Bronchial epithelial cell (primary cell): ENCODE measurements around the gene UPF1. TPM values are rescaled to one million over a fixed set of nuclear protein-coding genes. Genes with fewer than 3 reads are reported as not detected.

Experiments
- DNase-seq: peaks from one replicate; pipeline ENCODE4 v3.0.0-alpha.2; 2010; ENCODE audit warnings: low read depth
- FAIRE-seq: peaks from 2 replicates; lab custom pipeline; 2011; peaks lifted over from hg19 to GRCh38; lab: Jason Lieb, UNC
- H3K27me3 ChIP-seq: 2 replicates; pipeline ENCODE4 v1.5.1; 2011; ENCODE audit warnings: low read length; ENCODE audit not compliant: control insufficient read depth, insufficient read depth
- H3K36me3 ChIP-seq: 2 replicates; pipeline ENCODE4 v1.5.1; 2011; ENCODE audit warnings: low read length; ENCODE audit not compliant: control insufficient read depth, insufficient read depth
- H3K4me3 ChIP-seq: 2 replicates; pipeline ENCODE4 v1.5.1; 2011; ENCODE audit warnings: mild to moderate bottlenecking, low read depth, low read length, control low read depth
- total RNA-seq: library from RNA; depleted of rRNA; stranded (reverse); fragments of >200 nt; gene quantifications from 2 replicates; pipeline ENCODE4 v1.2.1, GENCODE V29; 2014
- TF ChIP-seq, protein P1 (sequence below): IDR thresholded peaks from 2 replicates; pipeline ENCODE4 v1.5.1; 2011; ENCODE audit warnings: mild to moderate bottlenecking, moderate library complexity, low read length, control low read depth, inconsistent platforms; ENCODE audit not compliant: insufficient read depth, severe bottlenecking

UPF1 gene
- total RNA-seq, 1 donor from 2014 or later = 82.9 TPM

DNA sequence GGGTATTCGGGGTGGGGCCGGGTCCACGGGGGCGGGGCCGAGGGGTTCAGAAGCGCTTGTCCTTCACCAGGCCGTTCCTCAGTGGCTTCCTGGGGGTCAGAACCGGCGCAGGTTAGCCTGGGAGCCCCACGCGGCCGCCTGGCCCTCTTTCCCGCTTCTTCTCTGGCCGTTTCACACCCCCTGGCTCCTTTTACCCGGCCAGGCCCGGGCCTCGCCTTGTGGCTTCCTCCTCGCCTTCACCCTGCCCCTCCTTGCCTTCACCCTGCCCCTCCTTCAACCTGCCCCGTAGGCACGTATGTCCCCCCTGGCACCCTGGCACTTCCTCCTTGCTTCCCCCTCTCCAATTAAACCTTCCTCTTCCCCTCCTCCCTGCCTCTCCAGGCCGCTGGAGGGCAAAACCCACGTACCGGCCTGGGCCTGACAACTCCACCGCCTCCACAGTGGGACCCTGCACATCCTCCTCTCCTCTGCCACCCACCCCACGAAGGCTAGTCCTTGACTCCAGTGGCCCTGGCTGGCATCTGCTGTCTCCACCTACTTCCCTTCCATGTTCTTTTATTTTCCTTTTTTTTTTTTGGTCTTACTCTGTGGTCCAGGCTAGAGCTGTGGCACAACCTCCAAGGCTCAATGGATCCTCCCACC is 38.9 kb downstream of the UPF1 start:
- Histone ChIP-seq H3K4me3 (no peak overlapping the region), H3K36me3 (peaks cover 12% of the 10 kb centered on the region), H3K27me3 (no peaks in the 10 kb centered on the region)
- no peak for FAIRE-seq
- no peak for DNase-seq
- TF ChIP-seq, protein P1, sequence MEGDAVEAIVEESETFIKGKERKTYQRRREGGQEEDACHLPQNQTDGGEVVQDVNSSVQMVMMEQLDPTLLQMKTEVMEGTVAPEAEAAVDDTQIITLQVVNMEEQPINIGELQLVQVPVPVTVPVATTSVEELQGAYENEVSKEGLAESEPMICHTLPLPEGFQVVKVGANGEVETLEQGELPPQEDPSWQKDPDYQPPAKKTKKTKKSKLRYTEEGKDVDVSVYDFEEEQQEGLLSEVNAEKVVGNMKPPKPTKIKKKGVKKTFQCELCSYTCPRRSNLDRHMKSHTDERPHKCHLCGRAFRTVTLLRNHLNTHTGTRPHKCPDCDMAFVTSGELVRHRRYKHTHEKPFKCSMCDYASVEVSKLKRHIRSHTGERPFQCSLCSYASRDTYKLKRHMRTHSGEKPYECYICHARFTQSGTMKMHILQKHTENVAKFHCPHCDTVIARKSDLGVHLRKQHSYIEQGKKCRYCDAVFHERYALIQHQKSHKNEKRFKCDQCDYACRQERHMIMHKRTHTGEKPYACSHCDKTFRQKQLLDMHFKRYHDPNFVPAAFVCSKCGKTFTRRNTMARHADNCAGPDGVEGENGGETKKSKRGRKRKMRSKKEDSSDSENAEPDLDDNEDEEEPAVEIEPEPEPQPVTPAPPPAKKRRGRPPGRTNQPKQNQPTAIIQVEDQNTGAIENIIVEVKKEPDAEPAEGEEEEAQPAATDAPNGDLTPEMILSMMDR = no peak

DNA sequence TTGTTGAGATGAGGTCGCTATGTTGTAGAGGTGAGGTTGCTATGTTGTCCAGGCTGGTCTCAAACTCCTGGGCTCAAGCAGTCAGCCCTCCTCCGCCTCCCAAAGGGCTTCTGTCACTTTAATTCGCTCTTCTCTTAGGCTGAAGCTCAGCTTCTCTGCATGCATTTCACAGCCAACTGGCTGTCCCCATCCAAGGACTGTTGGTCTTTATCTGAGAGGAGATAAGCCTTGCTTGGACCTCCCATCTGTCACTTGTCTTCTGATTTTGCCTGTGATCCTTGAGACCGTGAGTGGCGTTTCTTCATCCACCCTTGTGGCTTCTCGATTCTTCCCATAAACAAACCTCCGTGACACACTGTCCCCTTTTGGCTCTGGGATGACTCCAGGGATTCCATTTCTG is 39.8 kb downstream of the UPF1 start:
- DNase-seq = no peak
- TF ChIP-seq, protein P1 = no peak
- Histone ChIP-seq H3K4me3 (no peak overlapping the region), H3K27me3 (no peaks in the 10 kb centered on the region), H3K36me3 (peaks cover 9% of the 10 kb centered on the region)
- FAIRE-seq = no peak

DNA sequence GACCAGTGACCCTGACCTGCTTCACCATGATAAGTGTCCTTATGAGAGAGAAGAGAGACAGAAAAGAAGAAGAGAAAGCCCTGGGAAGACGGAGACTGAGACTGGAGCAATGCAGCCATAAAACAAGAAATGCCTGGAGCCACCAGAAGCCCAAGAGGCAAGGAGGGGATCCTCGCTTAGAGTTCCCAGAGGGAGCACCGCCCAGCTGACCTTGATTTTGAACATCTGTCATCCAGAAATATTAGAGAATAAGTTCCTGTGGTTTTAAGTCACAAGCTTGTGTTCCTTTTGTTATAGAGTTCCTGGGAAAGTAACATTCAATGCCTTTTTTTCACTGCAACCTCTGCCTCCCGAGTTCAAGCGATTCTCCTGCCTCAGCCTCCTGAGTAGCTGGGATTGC is 44.0 kb downstream of the UPF1 start:
- no peaks in the 10 kb centered on the region for H3K27me3 ChIP-seq
- H3K4me3 ChIP-seq = no peak overlapping the region
- FAIRE-seq (no peak), DNase-seq (no peak)
- TF ChIP-seq, protein P1 = no peak
- H3K36me3 ChIP-seq = no peaks in the 10 kb centered on the region

DNA sequence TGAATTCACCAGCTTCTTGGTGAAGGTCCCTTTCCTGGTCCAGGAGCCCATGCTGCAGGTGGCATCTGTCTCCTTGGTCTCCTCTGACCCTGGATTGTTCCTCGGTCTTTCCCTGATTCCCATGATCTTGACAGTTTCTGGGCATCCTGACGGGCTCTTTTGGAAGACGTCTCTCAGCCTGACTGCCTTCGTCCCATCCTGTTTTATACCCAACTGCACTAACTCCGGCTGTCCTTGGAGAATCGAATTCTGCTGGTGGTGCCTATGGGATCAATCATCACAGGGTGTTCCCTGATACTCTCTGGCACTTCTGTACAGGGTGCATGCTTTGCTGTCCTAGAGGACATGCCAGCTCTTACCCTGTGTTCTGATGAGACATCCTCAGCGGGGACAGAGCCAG is 45.1 kb downstream of the UPF1 start:
- no peaks in the 10 kb centered on the region for H3K36me3 ChIP-seq
- no peak for FAIRE-seq
- DNase-seq = no peak
- no peaks in the 10 kb centered on the region for H3K27me3 ChIP-seq
- H3K4me3 ChIP-seq = no peak overlapping the region
- TF ChIP-seq, protein P1 = no peak

DNA sequence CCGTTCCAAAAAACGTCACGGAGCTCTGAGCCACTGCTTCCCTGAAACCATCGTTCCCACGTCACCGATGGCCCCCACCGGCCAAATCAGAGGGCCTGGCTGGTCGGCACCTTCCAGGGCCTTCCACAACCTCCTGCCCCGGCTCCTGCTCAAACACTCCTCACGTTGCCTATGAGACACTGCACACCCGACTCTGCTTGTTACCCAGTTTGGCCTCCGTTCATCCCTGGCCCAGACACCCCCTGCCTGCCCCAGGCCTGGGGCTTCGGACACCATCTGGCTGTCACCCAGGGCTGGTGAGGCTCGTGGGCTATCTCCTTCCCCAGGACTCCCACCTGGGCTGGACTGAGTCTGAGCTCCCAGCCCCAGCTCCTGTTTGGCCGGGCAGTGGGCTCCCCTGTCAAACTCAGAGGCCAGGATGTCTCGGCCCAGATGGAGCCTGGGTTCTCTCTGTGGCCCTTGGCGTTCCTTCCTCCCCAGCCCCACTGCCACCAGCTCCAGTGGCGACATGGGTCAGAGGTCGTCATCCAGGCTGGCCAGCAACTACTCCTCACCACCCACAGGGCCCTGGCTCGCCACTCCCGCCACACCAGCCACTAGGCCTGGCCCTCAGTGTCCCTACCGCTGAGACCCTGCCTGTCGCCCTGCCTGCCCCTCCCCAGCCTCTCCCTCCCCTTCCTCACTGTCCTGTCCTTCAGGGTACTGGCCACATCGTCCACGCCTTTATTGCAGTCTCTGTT is 46.5 kb downstream of the UPF1 start:
- FAIRE-seq (no peak), DNase-seq (no peak)
- Histone ChIP-seq H3K27me3 (no peaks in the 10 kb centered on the region), H3K36me3 (no peaks in the 10 kb centered on the region), H3K4me3 (no peak overlapping the region)
- TF ChIP-seq, protein P1 = no peak
